Adrenal gland (tissue), 12 donors: ENCODE data around the gene MYO9B. TPM values are rescaled to one million over a fixed set of nuclear protein-coding genes. Genes with fewer than 3 reads are reported as not detected.
"Not testable (repeated sequence)": the region's sequence is repeated elsewhere in the genome, so short reads cannot be mapped to it uniquely, and the experiment has no call there.

Source experiments
- DNase-seq, 7 donors: peaks; one replicate each; pipeline ENCODE4 v3.0.0-alpha.2; 2019 to 2020
- H3K27ac ChIP-seq, 5 donors: fragments of 200-600 bp; sonication (generic) in 4 of 5; 1 replicate in 3 of 5; 2 replicates in 2 of 5; pipeline versions ENCODE4 v1.5.1 to v1.8.0; 2016 to 2020; ENCODE audit warnings: mild to moderate bottlenecking in 1 of 5
- H3K27me3 ChIP-seq: fragments of 200-600 bp; 2 replicates; pipeline ENCODE4 v1.8.0; 2021
- H3K36me3 ChIP-seq, 2 donors: fragments of 200-600 bp; replicated peaks in 1 of 2; 1 replicate in 1 of 2; 2 replicates in 1 of 2; pipeline versions ENCODE4 v1.5.1 to v1.8.0; 2018 to 2022
- H3K4me1 ChIP-seq, 2 donors: fragments of 200-600 bp; replicated peaks in 1 of 2; 1 replicate in 1 of 2; 2 replicates in 1 of 2; pipeline versions ENCODE4 v1.5.1 to v1.8.0; 2018 to 2021
- H3K4me3 ChIP-seq, 4 donors: fragments of 200-600 bp; sonication (generic) in 3 of 4; one replicate each; pipeline ENCODE4 v1.5.1; 2016 to 2018
- H3K9me3 ChIP-seq, 3 donors: fragments of 200-600 bp; sonication (generic) in 1 of 3; replicated peaks in 1 of 3; 1 replicate in 2 of 3; 2 replicates in 1 of 3; pipeline versions ENCODE4 v1.5.1 to v1.8.0; 2016 to 2021
- CTCF ChIP-seq, 6 experiments: fragments of 450-650 bp in 4 of 6; fragments of 200-600 bp in 2 of 6; sonication (generic) in 1 of 6; IDR thresholded peaks; 1 replicate in 5 of 6; 2 replicates in 1 of 6; pipeline versions ENCODE4 v1.5.1 to v1.8.0; 2016 to 2021; ENCODE audit warnings: antibody characterized with exemption in 6 of 6, mild to moderate bottlenecking in 2 of 6, moderate library complexity in 1 of 6
- POLR2A ChIP-seq, 2 donors: fragments of 450-650 bp; IDR thresholded peaks; one replicate each; pipeline ENCODE4 v1.6.1; 2017; ENCODE audit warnings: antibody characterized with exemption in 2 of 2, mild to moderate bottlenecking in 2 of 2, moderate library complexity in 1 of 2
- WGBS, 4 donors: extraction: QIAGEN DNeasy Blood & Tissue Kit in 2 of 4; methylation state at CpG; one replicate each; pipeline versions ENCODE4 v1.1.5 to v1.1.7; 2013 to 2017; 5-methylcytosine and 5-hydroxymethylcytosine counted together
- intact Hi-C, 2 donors: fragments of 100-400 bp; cut with DNase I; formaldehyde crosslinking; loops; one replicate each; pipeline versions ENCODE4 v1.14.1 to v1.15.0; 2022 to 2023
- polyA plus RNA-seq, 3 donors: library from polyadenylated mRNA; stranded (reverse); fragments of 200-250 nt in 2 of 3; fragments of 350-450 nt in 1 of 3; fragmentation: Illumina TruSeq in 1 of 3; extraction: RNeasy Lipid Tissue Mini Kit (QIAGEN cat#74804) in 1 of 3; gene quantifications; one replicate each; pipeline ENCODE4 v1.2.3, GENCODE V29; 2013 to 2014
- total RNA-seq, 9 donors: library from RNA; depleted of rRNA in 4 of 9; stranded (reverse); fragments of >200 nt in 4 of 9; fragments of 120-200 nt in 1 of 9; fragmentation: NEBNext Ultra II Directional in 1 of 9; extraction: Animal tissue kit (Norgen Biotek cat#: 25700) in 1 of 9; gene quantifications; one replicate each; pipeline versions ENCODE4 v1.1.0 to v1.2.4, GENCODE V29; 2013 to 2023
- donor health status: healthy with polysubstance abuse.
- donor health status: Bipolar disorder and iron deficiency.
- donor health status: DM: yes; HTN: yes; CAD: no.
- donor health status: DM: no; HTN: no; CAD: no.
- donor health status: DM: no; HTN: no; CAD: no.
- donor health status: DM: yes; HTN: yes; CAD: no.

Gene MYO9B
- total and polyA plus RNA-seq, 12 donors, result 23.6 to 236 (median 86.3) TPM

GRCh38 chr19:17158584-17158983, 83.0 kb downstream of the MYO9B start:
- WGBS, 4 donors, result 87 to 97% (median 94%) methylated on average over 3 to 15 of the region's 15 CpGs
- intact Hi-C loops, result no loop called here
- no peak for DNase-seq
- TF ChIP-seq POLR2A (IDR thresholded peaks at IDR 0.05) (no peak), CTCF (IDR thresholded peaks at IDR 0.05) (no peak)
- Histone ChIP-seq H3K9me3 (no peaks in the 10 kb centered on the region), H3K4me1 (no peaks in the 10 kb centered on the region), H3K27ac (no peak overlapping the region), H3K27me3 (no peaks in the 10 kb centered on the region), H3K36me3 (peaks cover 0 to 78% of the 10 kb centered on the region in 2 donors), H3K4me3 (no peak overlapping the region)

GRCh38 chr19:17159466-17160393, 84.2 kb downstream of the MYO9B start:
- Histone ChIP-seq H3K36me3 (peaks cover 0 to 78% of the 10 kb centered on the region in 2 donors), H3K4me1 (no peaks in the 10 kb centered on the region), H3K9me3 (no peaks in the 10 kb centered on the region), H3K4me3 (no peak overlapping the region), H3K27ac (no peak overlapping the region), H3K27me3 (no peaks in the 10 kb centered on the region)
- no peak for DNase-seq
- intact Hi-C loops, result no loop called here
- TF ChIP-seq CTCF (IDR thresholded peaks at IDR 0.05) (no peak), POLR2A (IDR thresholded peaks at IDR 0.05) (no peak)
- 75 to 99% (median 85%) methylated on average over 5 to 9 of the region's 9 CpGs for WGBS, 4 donors

GRCh38 chr19:17160908-17161307, 85.3 kb downstream of the MYO9B start:
- 83 to 99% (median 93%) methylated on average over 11 to 18 of the region's 18 CpGs for WGBS, 4 donors
- intact Hi-C loops, result no loop called here
- DNase-seq, result no peak
- Histone ChIP-seq H3K36me3 (peaks cover 0 to 77% of the 10 kb centered on the region in 2 donors), H3K4me3 (no peak overlapping the region), H3K4me1 (no peaks in the 10 kb centered on the region), H3K27me3 (no peaks in the 10 kb centered on the region), H3K27ac (no peak overlapping the region), H3K9me3 (no peaks in the 10 kb centered on the region)
- TF ChIP-seq CTCF (IDR thresholded peaks at IDR 0.05) (no peak), POLR2A (IDR thresholded peaks at IDR 0.05) (no peak)

GRCh38 chr19:17162131-17162530, 86.6 kb downstream of the MYO9B start:
- H3K27me3 ChIP-seq, H3K4me3 ChIP-seq, H3K4me1 ChIP-seq, DNase-seq, H3K27ac ChIP-seq, H3K9me3 ChIP-seq, intact Hi-C loops: not testable (repeated sequence)
- H3K36me3 ChIP-seq, result peaks cover 0 to 76% of the 10 kb centered on the region in 2 donors
- WGBS, 4 donors, result 90 to 98% (median 96%) methylated on average over 6 to 14 of the region's 14 CpGs
